ENCODE results near the gene ARID1A.

- TF ChIP-seq CTCF (conservative IDR thresholded peaks at IDR 0.05; ENCODE audit: low read depth, low read length) (no peak), POLR2A (IDR thresholded peaks at IDR 0.05; ENCODE audit: low read depth, low read length) (peak; percentile 52), CEBPB (IDR thresholded peaks at IDR 0.05; ENCODE audit: low read depth, low read length) (peak; percentile 8; the same call in 1 of the 2 replicates), RAD21 (IDR thresholded peaks at IDR 0.05; ENCODE audit: low read length) (no peak; the same call in 1 of the 2 replicates), RFX5 (IDR thresholded peaks at IDR 0.05; ENCODE audit: low read depth, low read length) (no peak), FOS (IDR thresholded peaks at IDR 0.05; ENCODE audit: low read depth, low read length) (no peak), MXI1 (IDR thresholded peaks at IDR 0.05; ENCODE audit: borderline replicate concordance, low read depth, low read length) (no peak), RCOR1 (IDR thresholded peaks at IDR 0.05; ENCODE audit: insufficient replicate concordance, low read length) (no peak), SMC3 (IDR thresholded peaks at IDR 0.05; ENCODE audit: low read depth, low read length) (no peak), BHLHE40 (IDR thresholded peaks at IDR 0.05; ENCODE audit: low read depth, low read length) (no peak)
These were observed 90.9 kb downstream of the ARID1A start for GRCh38 chr1:26786437-26787380.
